Middle frontal gyrus (tissue), 1 donor: ENCODE measurements around the gene ADM2.
"Not testable (repeated sequence)": the region's sequence is repeated elsewhere in the genome, so short reads cannot be mapped to it uniquely, and the experiment has no call there.

ENCODE experiments used
- DNase-seq: peaks from one replicate; pipeline ENCODE4 v3.0.0-alpha.2; 2015; ENCODE audit warnings: low spot score; ENCODE audit errors: extremely low spot score

The ADM2 gene

DNA sequence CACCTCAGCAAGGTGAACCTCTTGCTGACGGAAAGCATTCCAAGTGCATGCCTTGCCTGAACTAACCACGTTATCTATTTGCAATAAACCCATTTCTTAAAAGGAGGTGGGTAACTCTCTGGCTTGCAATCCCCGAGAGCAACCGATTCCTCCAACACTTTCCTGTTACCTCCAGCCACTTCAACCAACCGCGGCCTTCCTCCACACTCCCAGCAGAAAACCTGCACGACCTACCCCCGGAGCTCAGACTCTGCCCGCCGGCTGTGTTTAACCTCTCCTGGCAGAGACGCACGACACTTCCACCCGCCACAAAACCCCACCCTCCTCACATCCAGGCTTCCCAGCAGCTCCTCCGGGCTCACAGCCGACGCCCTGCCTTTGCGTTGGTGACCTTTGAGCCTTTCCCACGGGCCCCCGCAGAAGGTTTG is 43.3 kb downstream of the ADM2 start:
- DNase-seq, result no peak

DNA sequence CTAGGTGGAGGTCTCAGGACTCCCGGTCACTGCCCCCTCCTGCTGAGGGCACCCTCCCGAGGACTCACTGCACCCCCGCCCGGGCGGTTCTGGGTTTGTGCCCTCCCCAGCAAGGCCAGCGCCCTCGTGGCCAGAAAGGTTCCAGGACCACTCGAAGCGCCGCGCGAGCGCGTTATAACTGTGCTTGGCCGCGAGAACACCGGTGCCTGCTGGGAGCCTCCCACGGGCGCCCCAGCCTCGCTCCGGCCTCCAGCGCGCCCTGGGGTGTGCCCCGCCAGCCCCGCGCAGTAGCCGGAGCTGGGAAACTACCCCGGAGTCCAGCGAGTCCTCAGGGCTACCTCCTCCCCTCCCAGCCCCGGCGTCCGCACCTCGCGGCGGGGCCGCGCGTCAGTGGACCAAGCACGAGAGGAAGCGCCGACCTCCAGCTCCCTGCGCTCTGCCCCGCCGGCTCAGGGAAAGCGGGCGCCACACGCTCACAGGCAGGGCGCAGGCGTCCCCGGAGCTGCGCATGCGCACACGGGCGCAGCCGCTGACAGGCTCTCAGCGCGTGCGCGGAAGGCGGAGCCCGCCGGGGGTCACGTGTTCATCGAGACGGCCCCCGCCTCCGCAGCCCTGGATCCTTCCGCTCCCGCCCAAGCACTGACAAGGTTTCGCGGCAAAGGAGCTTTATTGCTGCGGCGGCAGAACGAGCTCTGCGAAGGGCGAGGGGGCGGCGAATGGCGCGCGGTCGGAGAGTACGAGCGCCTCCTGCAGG is 43.9 kb downstream of the ADM2 start, which contains the start of gene SCO2:
Gene SCO2, minus strand, starts transcription at position 495 of the 754 bp plus-strand sequence. CDS start 1,187 bp downstream, outside the sequence.
- DNase-seq, result peak; percentile 96

DNA sequence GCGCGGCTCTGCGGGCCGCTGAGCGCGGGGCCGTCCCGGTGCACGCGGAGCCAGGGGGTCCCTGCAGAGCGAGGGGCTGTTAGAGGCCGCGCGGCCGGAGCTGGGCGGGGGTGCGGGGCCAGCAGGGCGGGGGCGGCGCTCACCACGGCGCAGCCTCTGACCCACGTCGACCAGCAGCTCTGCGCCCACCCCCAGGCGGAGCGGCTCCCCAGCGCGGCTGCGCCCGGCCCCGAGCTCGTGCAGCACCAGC is 44.4 kb downstream of the ADM2 start:
- no peak for DNase-seq

DNA sequence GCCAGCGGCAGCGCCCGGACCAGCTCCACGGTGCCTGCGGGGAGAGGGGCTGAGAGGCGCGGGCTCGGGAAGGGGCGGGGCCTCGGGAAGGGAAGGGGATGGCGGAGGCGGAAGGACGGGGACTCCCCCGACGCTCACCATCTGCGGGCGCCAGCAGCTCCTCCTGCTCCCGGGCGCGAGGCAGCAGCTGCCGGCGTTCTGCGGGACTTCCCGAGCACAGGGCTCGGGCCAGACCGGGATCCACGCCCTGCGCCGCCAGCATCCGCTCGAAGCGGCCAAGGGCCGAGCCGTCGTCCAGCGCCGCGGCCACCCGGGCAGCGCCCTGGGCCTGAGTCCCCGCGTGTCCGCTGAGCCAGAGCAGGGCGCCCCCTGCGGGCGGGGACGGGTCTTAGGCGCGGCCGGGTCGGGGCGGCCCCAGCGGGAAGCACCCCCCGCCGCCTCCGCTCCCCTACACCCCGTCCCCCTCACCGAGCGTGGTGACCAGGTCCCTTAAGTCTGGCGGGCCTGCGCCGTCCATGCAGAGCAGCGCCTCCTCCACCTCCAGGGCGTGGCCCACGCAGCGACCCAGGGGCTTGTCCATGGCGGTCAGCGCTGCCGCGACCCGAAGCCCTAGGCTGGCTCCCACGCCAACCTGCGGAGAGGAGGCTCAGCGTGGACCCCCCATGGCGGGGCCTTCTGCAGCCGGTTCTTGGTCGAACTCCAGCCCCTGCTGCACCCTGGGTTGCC is 44.9 kb downstream of the ADM2 start:
- DNase-seq, result no peak

DNA sequence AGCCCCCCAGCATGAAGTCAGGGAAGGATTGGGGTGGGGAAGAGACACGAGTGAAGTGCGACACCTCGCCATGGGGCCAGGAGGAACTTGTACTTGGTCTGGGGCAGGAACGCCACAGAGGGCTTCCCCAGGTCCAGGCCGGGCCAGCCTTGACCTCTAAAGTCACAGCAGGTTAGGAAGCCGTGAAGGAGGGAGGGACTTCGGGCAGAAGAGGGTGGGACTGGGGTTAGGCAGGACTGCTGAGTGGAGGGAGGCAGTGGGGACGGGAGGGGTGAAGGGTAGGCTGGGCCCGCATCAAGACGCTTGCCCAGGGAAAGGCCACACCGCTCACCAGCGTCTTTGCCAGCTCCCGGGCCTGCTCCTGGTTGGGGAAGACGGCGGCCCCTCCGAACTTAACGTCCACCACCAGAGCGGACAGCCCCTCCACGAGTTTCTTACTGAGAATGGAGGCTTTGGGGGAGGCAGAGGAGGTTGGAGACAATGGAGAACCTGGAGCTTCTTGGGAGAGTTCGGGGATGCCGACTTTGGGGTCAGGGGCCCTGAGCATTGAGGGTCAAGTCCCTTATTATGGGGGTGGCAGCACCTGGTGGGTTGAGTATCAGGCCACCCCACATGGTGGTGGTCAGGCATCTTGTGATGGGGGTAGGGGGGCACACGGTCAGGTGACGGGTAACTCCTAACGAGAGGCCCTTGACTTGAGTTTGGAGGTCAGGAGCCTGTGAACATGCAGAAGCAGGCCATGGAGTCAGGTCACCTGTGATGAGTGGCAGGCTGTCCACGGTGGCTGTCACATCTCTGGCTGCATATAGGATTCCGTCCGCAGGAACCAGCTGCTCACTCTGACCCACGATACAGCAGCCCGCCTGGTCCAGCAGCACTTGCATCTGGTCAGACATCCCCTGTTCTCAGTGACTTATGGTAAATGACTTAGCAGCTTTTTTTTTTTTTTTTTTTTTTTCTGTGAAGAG is 45.8 kb downstream of the ADM2 start:
- DNase-seq, result no peak

DNA sequence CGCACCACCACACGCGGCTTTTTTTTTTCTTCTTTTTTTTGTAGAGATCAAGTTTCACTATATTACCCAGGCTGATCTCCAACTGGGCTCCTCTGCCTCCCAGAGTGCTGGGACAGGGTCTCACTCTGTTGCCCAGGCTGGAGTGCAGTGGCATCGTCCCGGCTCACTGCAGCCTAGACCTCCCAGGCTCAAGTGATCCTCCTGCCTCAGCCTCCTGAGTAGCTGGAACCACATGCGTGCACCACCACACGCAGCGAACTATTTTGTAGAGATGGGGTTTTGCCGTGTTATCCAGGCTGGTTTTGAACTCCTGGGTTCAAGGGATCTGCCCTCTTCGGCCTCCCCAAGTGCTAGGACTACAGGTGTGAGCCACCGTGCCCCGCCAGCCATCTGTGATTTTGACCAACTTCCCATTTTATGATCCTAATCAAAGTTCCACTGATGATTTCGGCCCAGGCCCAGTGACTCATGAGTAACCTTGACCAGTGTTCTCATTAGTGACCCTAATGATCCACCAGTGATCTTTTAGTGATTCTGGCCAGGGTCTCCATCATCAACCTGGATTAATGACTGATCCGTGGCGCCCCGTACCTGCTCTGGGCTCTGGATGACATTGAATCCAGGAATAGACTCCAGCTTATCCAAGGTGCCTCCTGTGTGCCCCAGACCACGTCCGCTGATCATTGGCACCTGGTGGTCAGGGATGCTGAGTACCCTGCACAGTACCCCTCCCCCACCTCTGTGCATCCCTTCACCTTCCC is 46.8 kb downstream of the ADM2 start:
- DNase-seq, result no peak

DNA sequence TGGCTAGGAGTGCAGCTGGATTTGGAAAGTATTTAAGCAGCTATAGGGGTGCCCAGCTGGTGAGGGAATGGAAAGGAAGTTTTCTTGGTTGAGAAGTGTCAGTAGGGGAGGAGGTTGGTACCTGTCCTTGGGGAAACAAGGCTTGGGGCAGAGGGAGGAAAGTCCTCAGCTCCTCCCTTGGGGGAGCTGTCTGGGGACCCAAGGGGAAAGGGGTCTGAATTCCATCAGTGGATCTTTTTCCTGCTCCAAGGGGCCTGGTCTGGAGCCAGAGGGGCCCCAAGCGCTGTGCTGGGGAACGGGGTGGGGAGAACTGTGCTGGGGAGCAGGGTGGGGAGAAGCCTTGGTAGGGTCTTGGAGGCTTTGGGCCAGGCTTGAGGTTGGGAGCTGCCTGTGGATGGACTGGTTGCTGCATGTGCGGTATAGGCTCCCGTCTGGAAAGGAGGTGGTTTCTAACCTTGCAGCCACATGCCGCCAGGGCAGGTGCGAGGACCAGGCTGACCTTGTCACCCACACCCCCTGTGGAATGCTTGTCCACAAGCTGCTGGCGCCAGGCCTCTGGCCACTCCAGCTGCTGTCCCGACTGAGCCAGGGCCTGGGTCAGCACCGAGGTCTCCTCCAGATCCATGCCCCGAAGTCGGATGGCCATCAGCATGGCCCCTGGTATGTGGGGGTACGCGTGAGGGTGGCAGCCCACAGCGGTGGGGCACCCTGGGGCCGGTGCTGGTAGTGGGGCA is 47.5 kb downstream of the ADM2 start:
- no peak for DNase-seq

DNA sequence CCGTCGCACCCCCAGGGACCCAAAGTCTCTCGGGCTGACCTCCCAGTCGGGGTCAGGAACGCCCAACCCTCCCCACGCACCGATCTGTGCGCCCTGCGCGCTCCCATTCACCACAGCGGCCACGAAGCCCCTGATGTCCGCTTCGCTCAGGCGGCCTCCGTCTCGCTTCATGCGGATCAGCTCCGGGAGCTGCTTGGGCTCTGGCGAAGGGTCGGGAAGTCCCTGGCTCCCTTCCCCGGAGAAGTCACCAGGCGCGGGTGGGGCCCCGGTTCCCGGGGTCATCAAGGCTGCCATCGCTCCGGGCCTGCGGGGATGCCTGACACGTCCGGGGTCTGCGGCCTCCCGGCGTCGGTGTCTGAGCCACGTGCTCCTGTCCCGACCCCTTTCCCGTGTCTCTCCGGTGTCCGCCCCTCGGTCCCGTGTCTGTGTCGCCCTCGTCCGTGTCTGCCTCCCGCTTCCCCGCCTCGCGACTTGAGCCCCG is 48.1 kb downstream of the ADM2 start:
- DNase-seq, result no peak

DNA sequence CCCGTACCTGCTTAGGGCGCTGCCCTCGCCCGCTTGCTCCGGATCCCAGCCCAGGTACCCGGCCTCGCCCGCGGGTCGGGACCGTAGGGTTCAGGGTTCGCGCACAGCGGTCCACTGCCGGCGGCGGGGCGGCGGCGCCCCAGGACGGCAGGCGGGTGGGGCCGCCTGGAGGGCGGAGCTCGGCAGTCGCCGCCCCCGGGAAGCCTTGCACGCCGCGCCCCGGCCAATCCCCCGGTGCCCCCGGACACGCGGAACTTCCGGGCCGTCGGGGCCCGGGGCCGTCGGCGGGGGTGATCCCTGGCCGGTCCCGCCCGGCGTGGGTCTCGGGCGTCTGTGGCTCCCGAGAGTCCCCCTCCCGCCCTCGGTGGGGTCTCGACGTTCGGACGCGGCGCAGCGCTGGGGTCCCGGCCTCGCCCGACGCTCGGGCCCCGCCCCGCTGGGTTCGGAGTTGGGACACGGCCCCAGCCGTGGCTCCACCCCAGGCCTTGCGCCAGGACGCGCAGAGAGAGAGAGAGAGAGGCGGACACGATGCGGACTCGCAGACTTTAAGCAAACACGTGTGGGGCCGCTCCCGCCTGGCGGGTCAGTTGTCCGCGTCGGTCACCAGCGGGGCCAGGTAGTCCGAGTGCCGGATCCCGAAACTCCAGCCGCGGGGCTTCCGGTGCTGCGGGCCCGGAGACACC is 48.7 kb downstream of the ADM2 start, which contains the start of gene TYMP:
Gene TYMP, minus strand, starts transcription at position 116 of the 683 bp plus-strand sequence. CDS start 303 bp downstream, outside the sequence.
- no peak for DNase-seq

DNA sequence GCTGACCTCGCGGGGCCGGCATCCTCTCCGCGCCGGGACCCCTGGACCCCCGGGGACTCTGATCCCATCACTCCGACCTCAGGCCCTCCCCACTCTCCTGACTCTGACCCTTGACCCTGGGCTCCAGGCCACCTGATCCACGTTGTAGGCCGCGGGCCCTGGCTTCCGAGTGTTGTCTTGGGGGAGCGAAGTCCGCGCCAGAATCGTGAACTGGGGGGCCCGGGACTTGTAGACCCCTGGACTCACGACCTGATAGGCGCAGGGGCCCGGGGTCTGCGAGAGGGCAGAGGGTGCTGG is 49.2 kb downstream of the ADM2 start:
- no peak for DNase-seq

DNA sequence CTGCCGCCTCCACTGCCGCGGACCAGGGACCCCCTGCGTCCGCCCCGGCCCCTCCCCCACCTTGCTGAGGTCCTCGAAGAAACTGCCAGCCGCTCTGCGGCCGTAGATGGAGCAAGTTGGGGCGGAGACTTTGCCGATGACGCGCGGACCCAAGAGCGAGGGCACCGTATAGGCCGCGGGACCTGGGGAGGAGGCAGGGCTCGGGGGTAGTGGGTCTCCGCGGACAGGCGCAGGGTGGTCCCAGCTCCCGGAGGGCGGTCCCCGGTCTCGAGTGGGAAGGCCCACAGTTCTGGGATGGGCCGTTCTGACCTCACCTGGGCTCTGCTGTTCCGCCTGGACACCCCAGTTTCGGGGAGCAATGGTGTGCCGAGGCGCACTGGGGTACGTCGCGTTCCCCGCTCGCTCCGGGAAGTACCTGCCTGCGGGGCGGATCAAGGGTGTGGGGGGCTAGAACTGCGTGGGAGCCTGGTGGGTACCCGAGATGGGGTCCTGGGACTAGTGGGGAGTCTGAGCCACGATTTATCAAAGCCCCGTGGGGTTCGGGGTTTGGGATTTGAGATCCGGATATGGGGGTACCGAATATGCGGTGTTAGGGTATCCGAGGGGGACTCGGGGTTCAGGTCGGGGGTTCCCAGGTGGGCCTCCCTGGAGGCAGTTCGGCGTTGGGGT is 49.7 kb downstream of the ADM2 start:
- DNase-seq, result no peak

DNA sequence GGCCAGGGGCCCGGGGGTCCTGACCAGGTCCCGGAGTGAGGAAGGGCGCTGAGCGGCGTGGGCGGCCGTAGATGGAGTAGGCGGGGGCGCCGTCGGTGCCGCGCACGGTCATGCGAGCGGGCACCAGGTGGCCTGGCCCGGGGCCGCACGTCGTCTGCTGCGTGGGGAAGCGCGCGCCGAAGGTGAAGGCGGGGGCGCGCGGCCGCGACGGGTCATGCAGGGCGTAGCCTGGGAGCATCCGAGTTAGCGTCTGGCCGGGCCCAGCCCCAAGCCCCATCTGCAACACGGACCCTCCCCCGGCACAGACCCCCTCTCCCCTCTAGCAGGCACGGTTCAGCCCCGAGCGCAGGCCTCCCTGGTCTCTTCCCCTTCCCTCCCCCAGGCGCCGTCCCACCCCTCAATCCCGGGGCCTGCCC is 50.2 kb downstream of the ADM2 start:
- no peak for DNase-seq

DNA sequence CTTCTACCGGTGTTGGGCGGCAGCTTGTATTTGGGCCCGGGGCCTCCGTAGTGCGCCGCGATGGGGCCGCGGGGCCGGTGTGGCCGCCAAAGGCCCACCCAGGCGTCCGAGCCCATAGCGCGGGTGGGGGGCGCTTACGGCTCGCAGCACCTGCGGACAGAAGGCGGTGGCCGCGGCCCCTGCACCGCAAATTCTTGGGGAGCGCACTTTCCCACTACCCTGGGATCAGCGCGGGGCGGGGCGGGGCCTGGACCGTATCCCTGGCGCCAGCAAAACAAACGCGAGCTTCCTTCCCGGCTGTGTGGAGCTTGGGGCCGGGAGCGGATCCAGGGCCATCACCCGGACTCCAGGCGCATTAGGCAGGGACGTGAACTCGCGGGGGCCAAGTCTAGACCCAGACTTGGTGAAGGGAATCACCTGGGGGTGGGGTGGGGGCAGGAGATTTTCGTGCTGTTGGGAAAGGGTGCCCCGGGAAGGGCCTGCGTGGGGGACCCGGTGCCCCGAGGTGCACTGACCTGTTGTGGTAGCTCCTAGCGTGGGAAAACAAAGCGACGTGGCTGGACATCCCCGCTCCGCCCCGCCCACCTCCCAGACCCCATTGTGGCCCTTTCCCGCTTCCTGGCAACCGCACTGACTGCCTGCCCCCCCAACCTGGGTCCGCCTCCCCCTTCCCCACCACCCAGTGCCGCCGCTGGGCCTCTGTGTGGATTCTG is 50.8 kb downstream of the ADM2 start:
- DNase-seq, result no peak

DNA sequence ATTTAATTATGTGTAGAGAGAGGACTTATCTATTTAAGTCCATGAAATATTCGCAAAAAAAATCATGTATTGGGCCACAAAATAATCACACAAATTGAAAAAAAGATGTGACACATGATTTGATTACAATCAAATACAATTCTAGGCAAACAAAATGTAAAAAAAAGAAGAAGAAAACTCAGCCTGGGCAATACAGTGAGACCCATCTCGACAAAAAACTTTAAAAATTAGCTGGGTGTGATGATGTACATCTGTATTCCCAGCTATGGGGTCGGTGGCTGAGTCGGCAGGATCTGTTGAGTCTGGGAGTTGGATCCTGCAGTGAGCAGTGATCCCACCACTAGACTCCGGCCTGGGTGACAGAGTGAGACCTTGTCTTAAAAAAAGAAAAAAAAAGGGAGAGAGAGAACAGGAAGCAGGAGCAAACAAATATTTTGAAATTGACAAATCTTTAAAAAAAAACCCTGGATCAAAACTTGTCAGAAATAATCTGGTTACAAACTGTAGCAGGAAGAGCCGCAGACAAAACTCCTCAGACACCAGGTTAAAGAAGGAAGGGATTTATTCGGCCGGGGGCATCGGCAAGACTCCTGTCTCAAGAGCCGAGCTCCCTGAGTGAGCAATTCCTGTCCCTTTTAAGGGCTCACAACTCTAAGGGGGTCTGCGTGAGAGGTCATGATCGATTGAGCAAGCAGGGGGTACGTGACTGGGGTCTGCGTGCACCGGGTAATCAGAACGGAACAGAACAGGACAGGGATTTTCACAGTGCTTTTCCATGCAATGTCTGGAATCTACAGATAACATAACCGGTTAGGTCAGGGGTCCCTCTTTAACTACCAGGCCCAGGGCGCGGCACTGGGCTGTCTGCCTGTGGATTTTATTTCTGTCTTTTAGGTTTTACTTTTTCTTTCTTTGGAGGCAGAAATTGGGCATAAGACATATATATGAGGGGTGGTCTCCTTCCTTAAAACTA is 51.8 kb downstream of the ADM2 start:
- DNase-seq, result no peak

DNA sequence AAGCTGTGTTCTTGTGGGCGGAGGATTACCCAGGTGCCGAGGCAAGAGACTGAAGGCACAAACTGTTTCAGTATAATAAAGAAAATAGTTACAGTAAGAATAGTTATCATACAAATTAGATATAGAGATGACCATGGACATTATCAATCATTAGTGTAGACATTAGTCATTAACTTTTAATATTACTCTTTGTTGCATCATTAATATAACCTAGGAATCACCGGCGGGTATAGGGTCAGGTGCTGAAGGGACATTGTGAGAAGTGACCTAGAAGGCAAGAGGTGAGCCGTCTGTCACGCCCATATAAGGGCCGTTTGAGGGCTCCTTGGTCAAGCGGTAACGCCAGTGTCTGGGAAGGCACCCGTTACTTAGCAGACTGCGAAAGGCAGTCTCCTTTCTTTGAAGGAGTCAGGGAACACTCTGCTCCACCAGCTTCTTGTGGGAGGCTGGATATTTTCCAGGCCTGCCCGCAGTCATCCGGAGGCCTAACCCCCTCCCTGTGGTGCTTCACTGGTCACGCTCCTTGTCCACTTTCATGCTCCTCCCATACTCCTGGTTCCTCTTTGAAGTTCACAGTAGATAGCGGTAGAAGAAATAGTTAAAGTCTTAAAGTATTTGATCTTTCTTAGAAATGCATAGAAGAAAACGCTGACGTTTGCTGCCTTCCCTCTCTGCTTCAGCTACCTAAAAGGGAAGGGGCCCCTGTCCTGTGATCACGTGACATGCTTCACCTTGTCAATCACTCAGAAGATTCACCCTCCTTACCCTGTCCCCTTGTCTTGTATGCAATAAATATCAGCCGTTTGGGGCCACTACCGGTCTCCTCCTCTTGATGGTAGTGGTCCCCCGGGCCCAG is 52.7 kb downstream of the ADM2 start:
- DNase-seq, result not testable (repeated sequence)

DNA sequence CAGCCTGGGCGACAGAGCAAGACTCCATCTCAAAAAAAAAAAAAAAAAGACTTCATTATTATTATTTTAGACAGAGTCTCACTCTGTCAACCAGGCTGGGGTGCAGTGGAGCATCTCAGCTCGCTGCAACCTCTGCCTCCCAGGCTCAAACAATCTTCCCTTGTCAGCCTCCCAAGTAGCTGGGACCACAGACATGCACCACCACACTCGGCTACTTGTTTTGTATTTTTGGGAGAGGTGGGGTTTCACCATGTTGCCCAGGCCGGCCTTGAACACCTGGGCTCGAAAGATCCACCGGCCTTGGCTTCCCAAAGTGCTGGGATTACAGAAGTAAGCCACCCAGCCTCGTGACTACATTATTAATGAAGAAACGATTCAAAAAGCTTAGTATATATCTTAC is 53.8 kb downstream of the ADM2 start:
- DNase-seq, result no peak
